ENCODE results near the gene ARAP3.

ARAP3 gene

DNA sequence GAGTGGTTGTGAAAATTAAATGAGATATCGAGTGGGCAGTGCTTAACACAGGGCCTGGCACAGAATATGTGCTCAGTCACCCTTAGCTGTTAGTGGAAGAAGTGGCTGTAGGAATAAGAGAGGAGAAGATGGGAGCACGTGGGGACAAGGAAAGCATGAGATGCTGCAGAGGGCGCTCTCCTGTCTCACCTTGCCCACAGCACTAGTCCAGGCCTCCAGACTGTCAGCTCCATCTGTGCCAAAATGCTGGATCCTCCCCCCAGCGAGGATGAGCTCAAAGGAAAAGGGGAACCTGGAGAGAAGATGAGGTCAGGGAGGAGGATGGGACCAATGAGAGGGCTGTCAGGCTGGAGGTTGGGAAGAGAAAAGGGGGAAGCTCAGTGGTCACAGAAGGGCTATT lies 12.5 kb downstream of the ARAP3 start:
- DNase-seq = no peak

DNA sequence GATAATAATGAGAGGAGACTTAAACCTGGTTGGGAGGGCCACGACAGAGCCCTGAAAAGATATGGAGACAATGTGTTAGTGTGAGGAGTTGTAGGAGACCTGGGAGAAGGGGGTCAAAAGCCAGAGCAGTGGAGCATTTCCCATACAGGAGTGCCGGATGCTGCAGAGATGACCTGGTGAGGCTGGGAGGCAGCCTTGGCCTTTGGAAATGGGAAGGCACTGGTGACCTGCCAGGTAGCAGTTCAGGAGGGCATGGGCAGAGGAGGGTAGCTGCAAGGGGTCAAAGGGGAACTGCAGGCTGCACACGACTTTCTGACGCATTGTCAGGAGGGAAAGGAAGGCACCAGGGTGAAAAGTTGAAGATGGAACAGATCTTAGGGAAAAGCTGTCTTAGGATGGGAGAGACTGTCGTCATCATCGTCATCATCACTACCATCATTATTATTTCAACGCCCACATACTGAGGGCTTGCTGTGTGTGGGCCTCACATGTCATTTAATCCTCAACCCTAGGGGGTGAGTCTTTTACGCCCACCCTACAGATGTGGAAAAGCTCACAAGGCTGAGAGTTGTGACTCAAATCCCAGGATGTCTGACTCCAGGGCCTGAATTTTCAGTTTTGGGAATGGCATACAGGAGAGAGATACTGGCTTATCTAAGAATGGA lies 13.3 kb downstream of the ARAP3 start:
- DNase-seq = no peak

- DNase-seq = no peak
Measured at GRCh38 chr5:141665995-141666940, 15.8 kb downstream of the ARAP3 start.

DNA sequence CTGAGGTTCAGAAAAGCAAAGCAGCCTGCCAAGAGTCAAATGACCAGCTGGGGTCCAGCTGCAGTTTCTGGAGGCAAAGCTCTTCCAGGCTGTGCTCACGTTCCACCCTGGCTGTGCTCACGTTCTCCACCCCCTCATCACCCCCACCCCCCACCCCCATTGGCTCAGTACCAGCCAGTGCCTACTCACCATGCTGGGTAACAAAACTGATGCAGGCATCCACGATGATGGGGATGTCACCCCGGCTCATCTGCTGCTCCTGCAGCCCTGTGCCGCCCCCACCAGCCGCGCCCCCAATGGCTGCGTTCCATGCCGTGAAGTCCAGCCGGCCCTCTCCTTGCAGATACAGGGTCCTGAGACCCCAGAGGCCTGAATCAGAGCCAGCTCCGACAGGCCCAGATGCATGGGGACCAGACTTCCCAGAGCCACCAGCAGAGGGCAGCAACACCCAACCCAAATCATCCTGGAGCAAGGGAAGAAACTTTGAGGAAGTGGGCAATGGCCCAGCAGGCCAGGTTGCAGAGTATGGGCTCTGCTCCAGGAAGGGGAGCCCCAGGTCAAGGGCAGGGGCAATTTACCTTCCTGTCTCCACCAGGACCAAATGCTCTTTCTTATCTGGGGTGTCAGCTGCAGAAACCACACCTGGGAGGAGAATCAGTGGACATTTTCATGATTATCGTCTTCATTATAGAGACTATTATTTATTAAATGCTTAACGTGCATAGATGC lies 17.1 kb downstream of the ARAP3 start:
- peak; percentile 10 for DNase-seq

GRCh38 chr5:141663506-141663905 lies 18.5 kb downstream of the ARAP3 start:
- DNase-seq = no peak

DNA sequence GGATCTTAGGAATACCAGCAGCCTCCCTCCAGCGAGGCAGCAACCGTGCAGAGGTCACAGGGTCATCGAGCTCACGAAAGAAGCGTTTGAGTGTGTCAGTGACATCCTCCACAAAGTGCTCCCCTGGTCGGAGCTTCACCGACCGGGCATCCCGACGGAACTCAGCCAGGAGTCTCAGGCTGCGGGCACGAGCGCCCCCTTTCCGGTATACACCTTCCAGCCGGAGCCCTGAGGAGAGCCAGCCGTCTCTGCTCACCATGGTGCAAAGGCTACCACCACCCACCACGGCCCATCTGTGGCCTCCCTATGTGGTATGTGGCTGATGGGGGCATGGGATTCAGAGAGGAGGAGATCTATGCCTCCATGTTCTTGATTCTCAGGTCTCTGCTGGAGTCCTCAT lies 20.0 kb downstream of the ARAP3 start:
- no peak for DNase-seq

GRCh38 chr5:141657937-141658545 lies 24.0 kb downstream of the ARAP3 start:
- no peak for DNase-seq

GRCh38 chr5:141657404-141657803 lies 24.6 kb downstream of the ARAP3 start:
- no peak for DNase-seq

DNA sequence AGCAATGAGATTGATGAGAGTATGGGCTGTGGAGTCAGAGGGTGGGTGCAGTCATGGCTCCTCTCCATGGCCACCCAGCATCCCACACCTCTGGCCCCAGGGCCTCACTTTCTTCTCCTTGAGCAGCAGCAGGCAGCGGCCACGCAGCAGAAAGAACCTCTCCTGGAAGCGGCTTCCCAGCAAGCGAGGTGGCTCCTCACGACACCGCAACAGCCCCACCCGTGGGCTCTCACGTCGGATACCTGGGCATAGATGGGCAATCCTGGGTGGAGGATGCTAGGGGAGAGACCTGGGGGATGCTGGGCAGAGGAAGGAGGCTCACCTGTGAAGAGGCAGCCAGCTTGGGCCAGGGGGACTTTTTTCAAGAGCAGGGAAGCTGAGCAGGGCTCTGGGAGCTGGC lies 25.6 kb downstream of the ARAP3 start:
- DNase-seq = no peak

DNA sequence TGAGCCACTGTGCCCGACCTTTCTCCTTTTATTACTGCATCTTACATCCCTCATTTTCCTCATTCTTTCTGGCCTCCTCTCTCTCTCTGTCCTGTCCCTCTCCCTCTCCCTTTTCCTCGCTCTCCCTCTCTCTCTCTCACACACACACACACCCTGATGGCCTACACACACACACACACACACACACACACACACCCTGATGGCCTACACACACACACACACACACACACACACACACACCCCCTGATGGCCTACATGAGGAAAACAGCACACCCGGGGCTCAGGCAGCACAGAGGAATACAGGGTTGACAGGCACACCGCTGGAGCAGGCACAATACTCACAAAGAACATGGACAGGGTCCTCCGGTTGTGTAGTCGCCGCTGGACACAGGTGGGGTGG lies 27.0 kb downstream of the ARAP3 start:
- no peak for DNase-seq

DNA sequence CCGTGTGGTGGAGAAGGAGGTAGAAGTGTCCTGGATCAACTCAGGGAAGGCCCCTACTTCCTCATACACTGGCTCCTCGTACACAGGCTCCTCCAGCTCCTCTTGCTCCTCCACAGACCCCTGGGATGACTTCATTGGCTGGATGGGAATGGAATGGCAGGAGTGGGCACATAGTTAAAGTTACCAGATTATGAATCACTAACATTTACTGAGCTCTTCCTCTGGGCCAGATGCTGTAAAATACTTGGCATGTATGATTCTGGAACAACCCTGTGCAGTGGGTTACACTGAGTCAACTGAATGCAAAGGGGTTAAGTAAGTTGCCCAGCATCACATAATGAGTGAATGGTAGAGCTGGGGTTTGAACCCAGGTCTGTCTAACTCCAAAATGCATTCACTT lies 27.7 kb downstream of the ARAP3 start:
- DNase-seq = no peak

GRCh38 chr5:141651728-141652105 lies 30.3 kb downstream of the ARAP3 start:
- no peak for DNase-seq

DNA sequence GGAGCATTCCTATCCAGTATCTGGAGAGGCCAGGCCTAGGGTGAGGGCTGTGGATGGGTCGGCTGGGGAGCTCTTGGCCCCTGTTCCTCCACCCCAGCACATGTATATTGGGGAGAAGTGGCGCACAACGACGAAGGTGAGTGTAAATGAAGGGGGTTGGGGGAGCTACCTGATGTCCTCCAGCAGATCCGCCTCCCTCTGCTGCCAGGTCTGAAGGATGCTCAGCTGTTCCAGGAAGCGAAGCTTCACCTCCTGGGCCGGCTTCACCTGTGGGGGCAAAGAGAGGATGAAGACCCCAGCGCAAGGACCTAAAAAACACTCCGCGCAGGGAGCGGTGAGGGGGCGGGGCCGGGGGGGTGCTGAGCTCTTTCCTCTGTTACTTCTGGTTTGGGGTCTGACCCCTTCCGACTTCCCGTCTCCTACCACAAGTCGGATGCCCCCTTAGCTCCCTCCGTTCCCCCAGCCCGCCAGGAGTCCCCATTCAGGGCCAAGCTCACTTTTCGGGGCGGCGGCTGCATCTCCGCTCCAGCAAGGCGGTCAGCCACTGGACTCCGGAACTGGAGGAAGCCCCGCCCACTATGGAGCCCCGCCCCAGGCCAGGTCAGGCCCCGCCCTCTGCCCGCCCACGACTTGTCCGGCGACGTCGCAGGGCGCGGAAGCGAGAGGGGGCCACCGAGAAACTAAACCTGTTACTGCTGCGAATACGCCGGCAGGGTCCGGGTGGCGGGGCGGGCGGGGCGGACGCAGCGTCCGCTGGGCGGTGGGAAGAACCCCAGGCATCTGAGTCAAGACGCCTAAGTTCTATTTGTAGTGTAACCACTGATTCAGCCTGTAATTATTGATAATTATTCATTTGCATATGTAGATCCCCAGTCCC lies 30.9 kb downstream of the ARAP3 start, which contains the start of gene FCHSD1:
FCHSD1 (minus strand) TSS at position 568 of the 877 bp plus-strand sequence; CDS start at position 518, 50 bp downstream.
- DNase-seq = peak; percentile 37

- DNase-seq = no peak
Measured at GRCh38 chr5:141649972-141650371, 32.1 kb downstream of the ARAP3 start.

DNA sequence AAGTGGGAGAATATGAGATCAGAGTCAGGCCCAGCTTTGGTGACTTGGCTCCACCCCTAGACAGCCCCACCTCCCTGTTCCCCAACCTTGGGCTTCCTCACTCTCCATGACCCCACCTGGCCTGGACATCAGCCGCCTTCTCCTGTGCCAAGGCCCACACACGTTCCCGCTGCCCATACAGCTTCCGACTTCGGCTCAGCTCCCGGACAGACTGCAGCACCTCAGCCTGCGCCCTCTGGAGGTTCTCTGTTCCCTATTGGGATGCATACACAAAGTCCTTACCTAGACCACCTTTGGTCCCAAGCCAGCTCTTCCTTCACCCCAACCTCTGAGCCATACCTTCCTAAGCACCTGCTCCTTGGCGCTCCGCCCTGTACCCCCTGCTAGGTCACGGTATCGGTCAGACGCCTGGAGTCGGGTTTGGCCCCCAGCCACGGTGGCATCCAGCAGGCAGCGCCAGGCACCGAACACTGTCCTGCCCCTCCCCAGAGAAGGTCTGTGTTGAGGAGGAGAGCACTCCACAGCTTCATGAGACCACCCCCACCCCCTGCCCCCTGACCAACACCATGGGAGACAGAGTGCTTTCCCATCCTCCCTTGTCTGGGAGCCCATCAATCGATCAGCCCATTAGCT lies 32.9 kb downstream of the ARAP3 start:
- no peak for DNase-seq

GRCh38 chr5:141647851-141648250 lies 34.2 kb downstream of the ARAP3 start:
- no peak for DNase-seq

DNA sequence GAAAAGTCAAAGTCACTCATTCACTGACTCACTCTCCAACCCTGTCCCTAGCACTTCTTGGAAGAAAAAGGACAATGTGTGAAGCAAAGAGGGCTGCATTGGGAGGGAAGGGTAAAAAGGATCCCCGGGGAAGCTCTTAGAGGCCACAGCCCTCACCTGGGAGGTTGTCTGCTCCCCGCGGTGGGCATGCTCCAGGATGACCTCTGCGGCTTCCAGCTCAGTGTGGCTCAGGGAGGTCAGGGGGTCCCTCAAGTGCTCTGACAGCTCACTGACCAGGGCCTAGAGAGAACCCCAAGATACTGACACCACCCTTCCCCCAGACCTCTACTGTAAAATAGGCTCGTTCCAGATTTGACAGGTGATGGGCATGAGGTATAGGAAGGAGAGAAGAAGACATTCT lies 34.8 kb downstream of the ARAP3 start:
- no peak for DNase-seq

DNA sequence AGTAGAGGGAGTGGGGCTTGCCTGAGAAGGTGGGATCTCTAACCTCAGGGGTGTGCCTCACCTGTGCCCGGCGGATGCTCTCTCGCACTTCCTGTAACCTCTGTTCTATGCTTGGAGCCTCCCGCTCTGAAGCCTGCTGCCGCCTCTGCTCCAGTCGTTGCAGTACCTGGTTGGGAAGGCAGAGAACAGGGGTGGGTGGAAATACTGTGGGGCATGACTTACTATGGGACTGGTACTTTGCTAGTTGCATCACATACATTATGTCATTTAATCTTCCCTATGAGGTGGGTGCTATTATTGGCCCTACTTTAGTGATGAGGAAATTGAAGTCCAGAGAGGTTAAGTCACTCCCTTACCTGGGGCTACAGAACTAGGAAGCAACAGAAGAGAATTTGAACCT lies 36.0 kb downstream of the ARAP3 start:
- no peak for DNase-seq

DNA sequence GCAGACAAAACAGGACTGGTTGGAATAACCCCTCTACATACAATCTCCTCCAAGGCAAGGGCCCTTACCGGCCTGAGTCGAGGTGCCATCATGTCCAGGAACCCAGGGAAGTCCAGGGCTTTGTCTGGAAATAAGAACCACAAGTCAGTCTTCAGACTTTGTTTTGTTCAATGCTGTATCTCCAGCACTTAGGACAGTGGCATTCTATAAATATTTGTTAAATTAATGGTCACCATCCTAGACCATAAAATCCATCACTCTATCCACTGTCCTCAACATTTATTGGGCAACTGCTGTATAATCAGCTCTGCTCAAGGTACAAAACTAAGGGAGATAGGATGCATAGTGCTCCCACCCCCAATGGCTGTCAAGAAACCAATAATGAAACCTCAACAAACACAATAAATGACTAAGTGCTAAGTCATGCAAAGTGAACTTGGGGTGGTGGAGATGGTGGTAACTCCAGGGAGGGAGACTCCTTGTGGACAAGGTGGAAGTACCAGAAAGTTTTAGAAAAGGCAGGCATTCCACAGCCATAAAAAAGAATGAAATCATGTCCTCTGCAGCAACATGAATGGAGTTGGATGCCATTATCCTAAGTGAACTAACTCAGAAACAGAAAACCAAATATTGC lies 40.3 kb downstream of the ARAP3 start:
- DNase-seq = no peak

GRCh38 chr5:141640698-141641097 lies 41.3 kb downstream of the ARAP3 start:
- DNase-seq = no peak

GRCh38 chr5:141640051-141640415 lies 42.0 kb downstream of the ARAP3 start:
- no peak for DNase-seq
